Activated B cell treated with CpG ODN at 0.5 μM for 24 hours (primary cell): ENCODE measurements around the gene SSC4D. TPM values are rescaled to one million over a fixed set of nuclear protein-coding genes. Genes with fewer than 3 reads are reported as not detected.
"Not testable (repeated sequence)": the region's sequence is repeated elsewhere in the genome, so short reads cannot be mapped to it uniquely, and the experiment has no call there.

Experiments used
- ATAC-seq: fragments of 200-7000 bp; cut with Tn5 transposase; one replicate; pipeline ENCODE4 v1.10.0; 2021; ENCODE audit warnings: low read depth, mild to moderate bottlenecking, moderate library complexity
- CTCF ChIA-PET: fragments of 350-600 bp; sonication (Branson Sonifier 250); formaldehyde crosslinking; loops from one replicate; lab custom pipeline; 2021; ENCODE audit warnings: antibody characterized with exemption; lab: Charles Lee
- POLR2A ChIA-PET: fragments of 350-600 bp; sonication (Branson Sonifier 250); formaldehyde crosslinking; loops from one replicate; lab custom pipeline; 2021; ENCODE audit warnings: antibody characterized with exemption; lab: Charles Lee
- DNase-seq: peaks from one replicate; pipeline ENCODE4 v3.0.0; 2022
- H3K27ac Mint-ChIP-seq: one replicate; pipeline ENCODE4 v1.8.0; 2020; ENCODE audit warnings: mixed read lengths
- H3K27me3 Mint-ChIP-seq: one replicate; pipeline ENCODE4 v1.8.0; 2021; ENCODE audit warnings: mixed read lengths
- H3K36me3 Mint-ChIP-seq: one replicate; pipeline ENCODE4 v1.8.0; 2021; ENCODE audit warnings: low read depth, mixed read lengths
- H3K4me1 Mint-ChIP-seq: one replicate; pipeline ENCODE4 v1.8.0; 2021; ENCODE audit warnings: mixed read lengths
- H3K4me3 Mint-ChIP-seq: one replicate; pipeline ENCODE4 v1.8.0; 2020; ENCODE audit warnings: mild to moderate bottlenecking, mixed read lengths
- H3K9me3 Mint-ChIP-seq: one replicate; pipeline ENCODE4 v1.8.0; 2020; ENCODE audit warnings: mixed read lengths
- intact Hi-C: fragments of 100-400 bp; cut with micrococcal nuclease; formaldehyde crosslinking; loops from one replicate; pipeline ENCODE4 v1.15.1; 2024
- total RNA-seq: library from RNA; stranded (reverse); gene quantifications from 2 replicates; pipeline ENCODE4 v1.2.3, GENCODE V29; 2022
- TF ChIP-seq, protein P1 (sequence below): fragments of 200-600 bp; IDR thresholded peaks from one replicate; pipeline ENCODE4 v1.8.0; 2022; ENCODE audit warnings: antibody characterized with exemption, mild to moderate bottlenecking

SSC4D gene
- total RNA-seq, 1 donor from 2014 or later, result 0.55 TPM

DNA sequence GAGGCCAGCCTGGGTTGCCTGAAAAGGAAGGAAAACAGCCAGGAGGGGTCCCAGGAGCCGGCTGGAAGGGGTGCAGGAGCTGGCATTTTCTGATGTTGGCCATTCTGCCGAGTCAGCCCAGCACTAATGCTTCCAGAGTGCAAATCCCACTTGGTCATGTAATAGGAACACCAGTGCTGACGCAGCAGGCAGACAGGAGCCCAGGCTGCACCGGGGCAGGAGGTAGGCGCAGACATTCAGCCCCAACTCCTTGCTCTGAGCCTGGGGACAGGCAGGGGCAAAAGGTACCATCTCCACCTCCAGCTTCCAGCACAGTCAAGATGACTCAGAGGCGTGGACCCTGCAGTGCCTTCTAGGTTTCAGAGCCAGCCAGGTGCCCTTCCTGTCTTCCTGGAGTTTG is 40.5 kb downstream of the SSC4D start:
- no peak for ATAC-seq
- POLR2A ChIA-PET, result no interaction called here
- peaks cover 8% of the 10 kb centered on the region for H3K4me1 Mint-ChIP-seq

GRCh38 chr7:76368190-76368589 is 41.3 kb downstream of the SSC4D start:
- H3K36me3 Mint-ChIP-seq, result no peaks in the 10 kb centered on the region
- TF ChIP-seq, protein P1, sequence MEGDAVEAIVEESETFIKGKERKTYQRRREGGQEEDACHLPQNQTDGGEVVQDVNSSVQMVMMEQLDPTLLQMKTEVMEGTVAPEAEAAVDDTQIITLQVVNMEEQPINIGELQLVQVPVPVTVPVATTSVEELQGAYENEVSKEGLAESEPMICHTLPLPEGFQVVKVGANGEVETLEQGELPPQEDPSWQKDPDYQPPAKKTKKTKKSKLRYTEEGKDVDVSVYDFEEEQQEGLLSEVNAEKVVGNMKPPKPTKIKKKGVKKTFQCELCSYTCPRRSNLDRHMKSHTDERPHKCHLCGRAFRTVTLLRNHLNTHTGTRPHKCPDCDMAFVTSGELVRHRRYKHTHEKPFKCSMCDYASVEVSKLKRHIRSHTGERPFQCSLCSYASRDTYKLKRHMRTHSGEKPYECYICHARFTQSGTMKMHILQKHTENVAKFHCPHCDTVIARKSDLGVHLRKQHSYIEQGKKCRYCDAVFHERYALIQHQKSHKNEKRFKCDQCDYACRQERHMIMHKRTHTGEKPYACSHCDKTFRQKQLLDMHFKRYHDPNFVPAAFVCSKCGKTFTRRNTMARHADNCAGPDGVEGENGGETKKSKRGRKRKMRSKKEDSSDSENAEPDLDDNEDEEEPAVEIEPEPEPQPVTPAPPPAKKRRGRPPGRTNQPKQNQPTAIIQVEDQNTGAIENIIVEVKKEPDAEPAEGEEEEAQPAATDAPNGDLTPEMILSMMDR, result no peak
- H3K9me3 Mint-ChIP-seq, result no peaks in the 10 kb centered on the region
- no peak for DNase-seq
- no peak overlapping the region for H3K4me3 Mint-ChIP-seq
- ChIA-PET CTCF (no interaction called here), POLR2A (interaction anchor here (0.5 kb wide), 1 partner anchor 31 kb away, joined by 5 read pairs; no protein-coding TSS in a partner anchor)
- peaks cover 11% of the 10 kb centered on the region for H3K27me3 Mint-ChIP-seq
- intact Hi-C loops, result no loop called here
- peaks cover 10% of the 10 kb centered on the region for H3K4me1 Mint-ChIP-seq
- ATAC-seq, result no peak
- no peak overlapping the region for H3K27ac Mint-ChIP-seq

More for the DNA sequence above, 40.5 kb downstream of the SSC4D start:
- DNase-seq, result no peak
- Mint-ChIP-seq H3K9me3 (no peaks in the 10 kb centered on the region), H3K4me3 (no peak overlapping the region), H3K36me3 (no peaks in the 10 kb centered on the region), H3K27ac (no peak overlapping the region), H3K27me3 (peaks cover 16% of the 10 kb centered on the region)
- TF ChIP-seq, protein P1, result no peak
- intact Hi-C loops, result no loop called here
- CTCF ChIA-PET, result no interaction called here

- peaks cover 3% of the 10 kb centered on the region for H3K27me3 Mint-ChIP-seq
- H3K4me1 Mint-ChIP-seq, result peaks cover 14% of the 10 kb centered on the region
- no peak overlapping the region for H3K4me3 Mint-ChIP-seq
- TF ChIP-seq, protein P1, result no peak
- intact Hi-C loops, result no loop called here
- no peak overlapping the region for H3K27ac Mint-ChIP-seq
- ChIA-PET CTCF (no interaction called here), POLR2A (interaction anchor here (0.7 to 0.9 kb wide), 2 partner anchors 89 to 316 kb away, joined by 3 to 9 read pairs; no protein-coding TSS in a partner anchor)
- DNase-seq (no peak), ATAC-seq (no peak)
- H3K36me3 Mint-ChIP-seq, result no peaks in the 10 kb centered on the region
- no peaks in the 10 kb centered on the region for H3K9me3 Mint-ChIP-seq
Measured at GRCh38 chr7:76364198-76364584, 45.3 kb downstream of the SSC4D start.

GRCh38 chr7:76363754-76364153 is 45.7 kb downstream of the SSC4D start:
- H3K4me1 Mint-ChIP-seq, result peaks cover 14% of the 10 kb centered on the region
- DNase-seq, POLR2A ChIA-PET, H3K27ac Mint-ChIP-seq, H3K36me3 Mint-ChIP-seq, CTCF ChIA-PET, intact Hi-C loops, H3K27me3 Mint-ChIP-seq, ATAC-seq, H3K9me3 Mint-ChIP-seq, H3K4me3 Mint-ChIP-seq: not testable (repeated sequence)

- Mint-ChIP-seq H3K4me1 (peaks cover 38% of the 10 kb centered on the region), H3K27me3 (no peaks in the 10 kb centered on the region), H3K36me3 (peaks cover 26% of the 10 kb centered on the region), H3K9me3 (no peaks in the 10 kb centered on the region), H3K4me3 (peak overlapping the region; percentile 92), H3K27ac (peak overlapping the region; percentile 98)
- ATAC-seq (no peak), DNase-seq (no peak)
- ChIA-PET POLR2A (interaction anchor here (0.6 to 3.8 kb wide), 6 partner anchors 11 to 190 kb away, joined by 3 to 37 read pairs (median 6); no protein-coding TSS in a partner anchor), CTCF (interaction anchor here (1.4 to 2.3 kb wide), 3 partner anchors 42 to 66 kb away, joined by 4 to 8 read pairs (median 7); no protein-coding TSS in a partner anchor)
- intact Hi-C loops, result loop anchor here (1.0 to 10.0 kb wide), 9 partner anchors 33 to 482 kb away; partner anchors contain the start of genes HSPB1, POR, STYXL1 and TMEM120A
- TF ChIP-seq, protein P1, result no peak
Measured at GRCh38 chr7:76359978-76360638, 49.4 kb downstream of the SSC4D start.
